Hepatocyte (in vitro differentiated cells): ENCODE measurements around the gene ZNF142. TPM values are rescaled to one million over a fixed set of nuclear protein-coding genes. Genes with fewer than 3 reads are reported as not detected.

Experiments
- DNase-seq: peaks from one replicate; pipeline ENCODE4 v3.0.0-alpha.2; 2016; ENCODE audit warnings: low spot score
- H2AFZ ChIP-seq: fragments of 200-600 bp; sonication (generic); 2 replicates; pipeline ENCODE4 v1.6.0; 2016; ENCODE audit warnings: antibody characterized with exemption, mild to moderate bottlenecking
- H3K27ac ChIP-seq: fragments of 200-600 bp; sonication (generic); 2 replicates; pipeline ENCODE4 v1.5.1; 2016; ENCODE audit warnings: mild to moderate bottlenecking
- H3K27me3 ChIP-seq: fragments of 200-600 bp; sonication (generic); 2 replicates; pipeline ENCODE4 v1.6.1; 2016
- H3K36me3 ChIP-seq: fragments of 200-600 bp; sonication (generic); replicated peaks from 2 replicates; pipeline ENCODE4 v1.5.1; 2016; ENCODE audit warnings: low read depth; ENCODE audit not compliant: insufficient read depth
- H3K4me1 ChIP-seq: fragments of 200-600 bp; sonication (generic); 2 replicates; pipeline ENCODE4 v1.5.1; 2016; ENCODE audit warnings: mild to moderate bottlenecking, moderate library complexity; ENCODE audit not compliant: insufficient read depth
- H3K4me2 ChIP-seq: fragments of 200-600 bp; sonication (generic); 2 replicates; pipeline ENCODE4 v1.6.0; 2016
- H3K4me3 ChIP-seq: fragments of 200-600 bp; sonication (generic); 2 replicates; pipeline ENCODE4 v1.5.1; 2016; ENCODE audit warnings: mild to moderate bottlenecking
- H3K79me2 ChIP-seq: fragments of 200-600 bp; sonication (generic); 2 replicates; pipeline ENCODE4 v1.6.0; 2017; ENCODE audit warnings: mild to moderate bottlenecking
- H3K9me2 ChIP-seq: fragments of 200-600 bp; sonication (generic); replicated peaks from 2 replicates; pipeline ENCODE4 v1.6.0; 2017; ENCODE audit warnings: mild to moderate bottlenecking; ENCODE audit not compliant: insufficient read depth
- H3K9me3 ChIP-seq: fragments of 200-600 bp; sonication (generic); 2 replicates; pipeline ENCODE4 v1.5.1; 2016; ENCODE audit warnings: low read depth, mild to moderate bottlenecking
- H4K20me1 ChIP-seq: fragments of 200-600 bp; sonication (generic); 2 replicates; pipeline ENCODE4 v1.6.0; 2016; ENCODE audit warnings: mild to moderate bottlenecking; ENCODE audit not compliant: insufficient read depth, poor library complexity, severe bottlenecking
- CTCF ChIP-seq: fragments of 200-600 bp; sonication (generic); IDR thresholded peaks from 2 replicates; pipeline ENCODE4 v1.5.1; 2016; ENCODE audit warnings: antibody characterized with exemption, mild to moderate bottlenecking; ENCODE audit not compliant: poor library complexity
- EZH2 ChIP-seq: fragments of 200-600 bp; sonication (generic); IDR thresholded peaks from 2 replicates; pipeline ENCODE4 v1.6.1; 2016; ENCODE audit warnings: antibody characterized with exemption, mild to moderate bottlenecking, borderline replicate concordance
- EZH2phosphoT487 ChIP-seq: fragments of 200-600 bp; sonication (generic); IDR thresholded peaks from one replicate; pipeline ENCODE4 v1.6.1; 2018; ENCODE audit warnings: antibody characterized with exemption, mild to moderate bottlenecking, low read depth, moderate library complexity; ENCODE audit not compliant: unreplicated experiment, severe bottlenecking
- WGBS: methylation state at CpG from one replicate; pipeline ENCODE4 v1.1.6; 2016; ENCODE audit warnings: low lambda C conversion rate; ENCODE audit errors: missing lambda C conversion rate; 5-methylcytosine and 5-hydroxymethylcytosine counted together
- polyA plus RNA-seq: library from polyadenylated mRNA; unstranded; fragments of >200 nt; fragmentation: Nextera tagmentation; extraction: Ambion mirVana; gene quantifications from 2 replicates; pipeline ENCODE4 v1.2.1, GENCODE V29; 2016
- total RNA-seq: library from RNA; depleted of rRNA; stranded (reverse); fragments of >200 nt; gene quantifications from 2 replicates; pipeline ENCODE4 v1.2.3, GENCODE V29; 2014

Gene ZNF142
- total and polyA plus RNA-seq, 2 experiments from 2014 or later, result 6.0 to 8.9 TPM

GRCh38 chr2:218643751-218644310 lies 15.6 kb downstream of the ZNF142 start:
- H3K36me3 ChIP-seq, result peaks cover 5% of the 10 kb centered on the region

GRCh38 chr2:218642786-218643185 lies 16.6 kb downstream of the ZNF142 start:
- no peak overlapping the region for H3K4me3 ChIP-seq
- peaks cover 5% of the 10 kb centered on the region for H3K79me2 ChIP-seq
- H3K4me2 ChIP-seq, result no peak overlapping the region
- no peaks in the 10 kb centered on the region for H3K4me1 ChIP-seq
- TF ChIP-seq EZH2, result no peak
- no peak for TF ChIP-seq EZH2phosphoT487
- no peak for TF ChIP-seq CTCF
- H3K27ac ChIP-seq, result no peak overlapping the region
- no peaks in the 10 kb centered on the region for H3K9me2 ChIP-seq
- no peak for DNase-seq
- no peaks in the 10 kb centered on the region for H4K20me1 ChIP-seq
- peaks cover 5% of the 10 kb centered on the region for H3K36me3 ChIP-seq
- H2AFZ ChIP-seq, result no peak overlapping the region
- no peaks in the 10 kb centered on the region for H3K27me3 ChIP-seq
- H3K9me3 ChIP-seq, result no peaks in the 10 kb centered on the region
- WGBS, result 97% methylated on average over 17 of the region's 17 CpGs

More at GRCh38 chr2:218643751-218644310, 15.6 kb downstream of the ZNF142 start:
- H2AFZ ChIP-seq, result no peak overlapping the region
- no peaks in the 10 kb centered on the region for H4K20me1 ChIP-seq
- H3K79me2 ChIP-seq, result peaks cover 5% of the 10 kb centered on the region
- no peak overlapping the region for H3K27ac ChIP-seq
- H3K27me3 ChIP-seq, result no peaks in the 10 kb centered on the region
- 96% methylated on average over 10 of the region's 10 CpGs for WGBS
- no peak for DNase-seq
- no peak overlapping the region for H3K4me2 ChIP-seq
- H3K9me3 ChIP-seq, result no peaks in the 10 kb centered on the region
- H3K9me2 ChIP-seq, result no peaks in the 10 kb centered on the region
- no peak for TF ChIP-seq EZH2
- H3K4me3 ChIP-seq, result no peak overlapping the region
- no peaks in the 10 kb centered on the region for H3K4me1 ChIP-seq

DNA sequence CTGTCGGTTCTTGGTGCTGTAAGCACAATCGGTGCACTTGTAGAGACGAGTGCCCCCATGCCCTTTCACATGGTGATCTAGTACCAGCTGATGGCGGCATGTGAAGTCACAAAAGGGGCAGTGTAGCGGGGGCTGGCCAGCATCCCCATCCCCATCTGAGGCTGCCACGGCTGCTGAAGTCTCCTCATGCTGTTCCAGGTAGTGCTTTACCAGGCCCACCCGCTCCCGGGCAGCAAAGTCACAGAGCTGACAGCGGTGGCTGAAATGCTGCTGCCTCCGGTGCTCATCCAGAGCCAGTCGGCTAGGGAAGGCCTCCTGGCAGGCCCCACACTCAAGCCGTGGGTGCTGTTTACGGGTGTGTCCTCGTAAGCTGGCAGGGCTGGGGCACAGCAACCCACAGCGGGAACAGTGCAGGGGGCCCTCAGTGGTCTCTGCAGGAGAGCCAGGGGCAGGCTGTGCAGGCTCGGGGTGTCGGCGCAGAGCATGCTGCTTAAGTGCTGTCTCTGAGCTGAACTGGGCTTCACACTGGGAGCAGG lies 17.2 kb downstream of the ZNF142 start:
- Histone ChIP-seq H3K4me3 (no peak overlapping the region), H3K36me3 (peaks cover 5% of the 10 kb centered on the region), H2AFZ (no peak overlapping the region), H3K79me2 (no peaks in the 10 kb centered on the region), H3K27ac (no peak overlapping the region), H3K9me3 (no peaks in the 10 kb centered on the region), H3K4me2 (no peak overlapping the region), H3K27me3 (no peaks in the 10 kb centered on the region), H3K4me1 (no peaks in the 10 kb centered on the region), H4K20me1 (no peaks in the 10 kb centered on the region), H3K9me2 (no peaks in the 10 kb centered on the region)
- 96% methylated on average over 18 of the region's 18 CpGs for WGBS
- DNase-seq, result no peak
- TF ChIP-seq EZH2phosphoT487 (no peak), EZH2 (no peak), CTCF (no peak)

GRCh38 chr2:218638372-218638771 lies 21.1 kb downstream of the ZNF142 start:
- DNase-seq, result no peak
- WGBS, result 99% methylated on average over 18 of the region's 18 CpGs
- peaks cover 5% of the 10 kb centered on the region for H3K36me3 ChIP-seq

More at GRCh38 chr2:218638372-218638771, 21.1 kb downstream of the ZNF142 start:
- Histone ChIP-seq H3K9me3 (no peaks in the 10 kb centered on the region), H3K79me2 (no peaks in the 10 kb centered on the region), H3K4me1 (no peaks in the 10 kb centered on the region), H3K9me2 (no peaks in the 10 kb centered on the region), H3K4me2 (no peak overlapping the region), H3K27ac (no peak overlapping the region), H3K27me3 (no peaks in the 10 kb centered on the region), H2AFZ (no peak overlapping the region), H4K20me1 (no peaks in the 10 kb centered on the region), H3K4me3 (no peak overlapping the region)
- TF ChIP-seq EZH2phosphoT487 (no peak), CTCF (no peak), EZH2 (no peak)
